Left colon (tissue), 2 donors: ENCODE results near the gene POC1A. TPM values are rescaled to one million over a fixed set of nuclear protein-coding genes. Genes with fewer than 3 reads are reported as not detected.

Experiments used
- ATAC-seq: fragments of 200-7000 bp; cut with Tn5 transposase; one replicate; pipeline ENCODE4 v1.9.1; 2020; ENCODE audit warnings: mild to moderate bottlenecking, moderate library complexity
- DNase-seq, 2 donors: peaks; one replicate each; pipeline ENCODE4 v3.0.0-alpha.2; 2020
- intact Hi-C, 2 donors: fragments of 100-400 bp; cut with DNase I in 1 of 2; cut with micrococcal nuclease in 1 of 2; formaldehyde crosslinking; loops; one replicate each; pipeline versions ENCODE4 v1.11.2 to v1.14.0; 2022; cut with DNase I, micrococcal nuclease
- total RNA-seq, 2 donors: library from RNA; stranded (reverse); fragmentation: NEBNext Ultra II Directional; extraction: Animal tissue kit (Norgen Biotek cat#: 25700); gene quantifications; one replicate each; pipeline ENCODE4 v1.2.1, GENCODE V29; 2021
- donor health status: DM: no; HTN: no; CAD: no.
- donor health status: DM: yes; HTN: yes; CAD: no.

The POC1A gene
- total RNA-seq, 2 donors from 2014 or later: 4.3 to 7.4 TPM

DNA sequence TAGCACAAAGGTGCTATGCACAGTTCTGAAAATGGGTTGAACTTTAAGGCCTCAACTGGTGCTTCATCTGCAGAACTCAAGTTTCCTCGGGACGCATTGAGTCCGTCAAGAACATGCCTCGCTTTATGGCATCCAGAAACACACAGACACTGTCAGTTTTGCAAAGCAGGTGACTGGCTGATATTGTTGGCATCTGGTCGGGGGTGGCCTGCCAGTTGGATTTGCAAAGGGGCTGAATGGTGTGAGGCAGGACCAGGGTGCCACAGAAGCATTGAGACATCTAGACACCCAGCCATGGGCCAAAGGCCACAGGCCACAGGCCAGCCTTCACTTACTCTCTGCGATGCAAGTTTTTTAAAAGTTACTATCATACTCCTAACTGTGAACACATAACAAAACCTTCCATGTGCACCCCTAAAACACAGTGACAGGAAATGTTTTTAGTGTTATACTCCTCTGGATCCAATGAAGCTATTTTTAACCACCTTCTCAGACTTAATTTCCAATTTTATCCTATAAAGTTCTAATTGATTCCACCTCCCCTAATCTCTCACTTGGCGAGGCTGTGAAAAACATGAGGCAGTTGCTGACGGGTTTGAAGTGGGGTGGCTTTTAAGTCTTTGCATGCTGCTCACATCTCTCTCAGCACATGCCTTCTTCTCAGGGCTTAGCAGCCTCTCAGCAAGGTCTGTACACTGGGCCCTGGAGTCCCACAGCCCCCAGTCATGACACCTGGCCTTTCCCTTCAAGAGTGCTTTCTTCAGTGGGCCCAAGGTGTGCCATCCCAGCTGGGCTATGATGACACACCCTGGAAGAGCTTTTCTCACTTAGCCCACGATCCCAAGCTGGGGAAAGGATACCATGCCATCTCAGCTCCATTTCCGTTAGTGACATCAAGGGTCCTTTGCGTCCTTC lies 59.4 kb downstream of the POC1A start:
- ATAC-seq: no peak
- intact Hi-C loops: no loop called here
- no peak for DNase-seq

DNA sequence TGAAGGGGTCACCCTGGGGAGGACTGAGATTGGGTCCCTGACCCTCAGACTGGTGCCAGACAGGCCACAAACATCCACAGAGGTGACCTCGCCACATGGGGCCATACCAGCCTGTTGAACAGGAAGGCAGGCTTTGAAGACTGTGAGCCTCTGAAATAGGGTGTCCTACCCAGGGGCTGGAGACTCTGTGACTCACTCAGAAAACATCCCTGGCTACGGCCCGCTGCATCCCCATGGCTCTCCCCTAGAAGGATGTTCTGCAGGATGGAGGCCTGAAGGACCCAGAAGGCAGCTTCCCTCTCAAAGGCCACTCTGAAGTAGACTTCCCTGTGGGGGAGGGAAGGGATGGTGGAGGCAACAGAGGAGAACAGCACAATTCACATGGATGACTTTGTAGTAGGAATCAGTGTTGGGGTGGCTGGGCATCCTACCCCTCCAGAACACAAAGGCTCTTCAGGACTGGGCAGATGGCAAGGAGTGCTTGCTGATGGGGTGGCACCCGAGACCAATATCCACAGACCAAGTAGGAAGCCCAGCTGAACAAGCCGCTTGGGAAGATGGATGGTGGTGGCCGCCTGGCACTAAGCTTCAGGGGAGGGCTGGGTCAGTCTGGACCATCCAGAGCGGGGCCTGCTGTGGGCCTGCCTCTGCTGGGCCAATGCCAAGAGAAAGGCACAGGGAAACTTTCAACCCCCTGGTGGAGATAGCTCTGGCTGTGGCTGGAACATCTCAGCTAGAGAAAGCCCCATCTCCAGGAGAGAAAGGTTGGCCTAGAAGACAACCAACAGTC lies 60.3 kb downstream of the POC1A start:
- ATAC-seq (no peak), DNase-seq (no peak)
- intact Hi-C loops: no loop called here

DNA sequence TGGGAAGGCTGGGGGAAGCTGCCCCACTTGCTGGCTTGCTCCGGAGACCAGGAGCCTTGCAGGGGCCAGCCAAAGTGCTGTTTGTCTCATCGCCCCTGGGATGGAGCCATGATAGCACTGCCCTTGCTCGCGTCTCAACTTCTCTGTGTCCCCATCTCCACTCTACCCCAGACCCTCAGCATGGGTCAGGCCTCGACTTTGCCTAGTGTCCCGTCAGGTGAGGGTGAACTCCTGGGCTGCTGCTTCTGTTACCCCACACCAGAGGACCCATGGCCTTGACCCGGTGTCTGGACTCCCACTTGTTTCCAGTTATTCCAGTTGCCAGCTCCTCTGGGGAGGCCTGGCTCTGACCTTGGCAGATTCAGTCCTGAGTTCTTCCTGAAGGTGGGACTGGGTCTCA lies 61.3 kb downstream of the POC1A start:
- ATAC-seq: no peak

DNA sequence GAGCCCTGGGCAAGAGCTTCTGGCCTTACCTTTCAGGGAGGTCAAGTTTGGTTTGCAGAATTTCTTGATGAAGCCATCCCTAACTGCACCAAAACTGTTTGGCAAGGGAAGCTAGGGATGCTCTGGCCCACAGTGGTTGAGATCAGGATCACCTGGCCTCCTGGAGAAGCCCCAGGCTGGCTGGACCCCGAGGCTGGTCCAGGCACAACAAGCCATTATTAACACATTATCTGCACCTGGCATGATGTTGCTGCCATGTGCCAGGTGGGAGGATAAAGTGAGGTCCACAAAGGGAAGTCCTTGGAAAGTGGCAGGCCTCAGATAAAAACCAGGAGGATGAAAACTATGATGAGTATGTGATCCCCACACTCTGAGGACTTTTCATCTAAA lies 62.0 kb downstream of the POC1A start:
- DNase-seq: no peak
- ATAC-seq: no peak
- intact Hi-C loops: no loop called here

More for the DNA sequence above, 61.3 kb downstream of the POC1A start:
- DNase-seq: no peak
- intact Hi-C loops: no loop called here

GRCh38 chr3:52091586-52092270 lies 62.5 kb downstream of the POC1A start:
- ATAC-seq (no peak), DNase-seq (no peak)
- intact Hi-C loops: no loop called here

DNA sequence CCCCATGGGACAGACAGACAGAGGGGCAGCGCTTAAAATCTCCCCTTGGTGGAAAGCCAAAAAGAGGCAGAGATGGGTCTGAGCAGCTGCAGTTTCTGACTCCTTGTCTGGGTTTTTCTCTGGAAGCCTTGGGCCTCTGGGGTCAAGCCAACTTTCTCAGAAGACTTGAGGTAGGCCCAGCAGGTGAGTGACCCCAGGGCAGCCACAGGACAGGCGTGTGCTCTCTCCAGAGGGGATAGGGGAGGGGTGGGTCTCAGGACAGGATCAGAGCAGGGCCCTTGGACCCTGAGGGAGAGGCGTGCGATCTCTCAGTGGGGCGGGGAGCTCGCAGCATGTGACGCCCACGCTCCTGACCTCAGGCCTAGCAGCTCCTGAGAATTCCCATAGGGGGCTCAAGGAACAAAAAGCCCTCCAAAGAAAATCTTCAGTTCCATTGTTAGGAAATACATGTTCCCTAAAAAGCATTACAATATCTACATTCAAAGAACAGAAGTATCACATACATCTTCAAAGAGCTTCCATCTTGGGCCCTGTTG lies 63.2 kb downstream of the POC1A start:
- intact Hi-C loops: no loop called here
- no peak for ATAC-seq

GRCh38 chr3:52090131-52090932 lies 63.9 kb downstream of the POC1A start:
- no peak for ATAC-seq
- intact Hi-C loops: no loop called here
- no peak for DNase-seq

More for the DNA sequence above, 63.2 kb downstream of the POC1A start:
- no peak for DNase-seq

DNA sequence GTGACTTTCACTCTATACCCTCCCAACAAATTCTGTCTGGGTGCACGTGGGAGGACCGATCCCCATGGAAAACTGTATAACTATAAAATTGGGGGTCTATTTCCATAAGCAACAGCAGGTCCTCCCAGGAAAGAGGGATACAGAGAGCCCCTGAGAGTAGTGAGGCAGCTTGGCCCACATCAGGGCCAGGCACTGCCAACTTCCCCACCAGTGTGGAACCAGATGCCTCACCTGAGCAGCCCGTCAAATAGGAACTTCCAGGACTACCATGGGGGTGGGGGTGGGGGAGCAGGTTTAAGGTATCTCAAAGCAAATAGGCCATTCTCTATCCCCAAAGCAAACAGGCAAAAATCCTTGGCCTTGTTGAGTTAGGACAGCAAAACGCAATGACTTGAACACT lies 64.5 kb downstream of the POC1A start:
- DNase-seq (no peak), ATAC-seq (no peak)
- intact Hi-C loops: no loop called here

DNA sequence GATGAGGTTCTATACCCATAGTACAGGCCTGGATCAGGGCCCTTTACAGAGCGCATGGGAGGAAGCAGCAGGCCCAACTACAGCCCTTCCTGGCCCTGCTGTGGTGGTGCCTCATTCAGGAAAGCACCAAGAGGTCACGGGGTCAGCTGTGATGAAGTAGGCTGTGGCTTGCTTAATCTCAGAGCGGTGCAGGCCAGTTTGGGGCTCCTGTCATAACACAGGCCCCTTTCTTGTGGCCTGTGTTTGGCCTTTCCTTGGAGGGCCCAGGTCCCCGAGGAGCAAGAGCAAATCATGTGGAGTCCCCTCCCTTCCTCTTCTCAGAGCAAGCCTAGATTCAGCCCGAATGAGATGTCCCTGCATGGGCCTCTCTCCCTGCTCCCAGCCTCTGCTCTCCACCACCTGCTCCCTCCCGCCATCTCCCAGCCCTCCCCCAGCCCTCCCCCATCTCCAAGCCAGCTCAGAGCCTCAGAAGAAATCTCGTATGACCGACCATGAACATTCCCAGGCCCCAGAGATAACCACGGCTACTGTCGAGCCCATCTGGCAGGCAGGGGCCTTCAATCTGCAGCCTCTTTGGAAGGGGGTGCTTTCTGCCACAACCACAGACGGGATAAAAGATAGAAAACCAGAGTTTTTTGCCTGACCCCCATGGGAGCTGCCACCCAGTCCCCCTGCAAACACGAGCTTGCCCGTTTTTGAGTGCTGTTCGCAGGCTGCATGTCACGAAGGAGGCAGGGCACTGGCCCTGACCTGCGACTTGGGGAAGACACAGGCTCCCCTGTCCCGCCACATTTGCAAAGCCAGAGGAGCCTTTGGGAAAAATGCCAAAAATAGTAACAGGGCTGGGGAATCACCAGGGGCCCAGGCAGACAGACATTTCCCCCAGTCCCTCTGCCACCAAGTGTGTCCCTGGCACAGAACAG lies 65.5 kb downstream of the POC1A start:
- DNase-seq: no peak
- no peak for ATAC-seq
- intact Hi-C loops: no loop called here

DNA sequence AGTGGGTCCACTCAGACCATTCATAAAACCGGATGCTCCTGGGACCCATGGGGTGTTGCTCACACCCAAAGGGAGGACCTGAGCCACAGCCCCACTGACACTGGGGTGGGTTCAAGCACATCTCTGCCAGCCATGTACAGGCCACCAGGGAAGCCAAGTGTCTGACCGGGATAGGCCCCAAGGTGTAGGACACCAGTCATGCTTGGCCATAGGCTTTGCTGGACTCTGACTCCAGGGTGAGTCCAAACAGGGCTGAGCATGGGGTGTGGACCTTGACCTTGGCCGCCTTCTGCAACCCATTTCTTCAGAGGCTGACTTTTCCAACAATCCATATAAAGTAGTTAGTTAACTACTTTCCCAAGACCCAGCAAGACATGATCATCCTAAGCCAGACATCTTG lies 66.5 kb downstream of the POC1A start:
- intact Hi-C loops: no loop called here
- ATAC-seq (peak; percentile 82), DNase-seq (no peak)

DNA sequence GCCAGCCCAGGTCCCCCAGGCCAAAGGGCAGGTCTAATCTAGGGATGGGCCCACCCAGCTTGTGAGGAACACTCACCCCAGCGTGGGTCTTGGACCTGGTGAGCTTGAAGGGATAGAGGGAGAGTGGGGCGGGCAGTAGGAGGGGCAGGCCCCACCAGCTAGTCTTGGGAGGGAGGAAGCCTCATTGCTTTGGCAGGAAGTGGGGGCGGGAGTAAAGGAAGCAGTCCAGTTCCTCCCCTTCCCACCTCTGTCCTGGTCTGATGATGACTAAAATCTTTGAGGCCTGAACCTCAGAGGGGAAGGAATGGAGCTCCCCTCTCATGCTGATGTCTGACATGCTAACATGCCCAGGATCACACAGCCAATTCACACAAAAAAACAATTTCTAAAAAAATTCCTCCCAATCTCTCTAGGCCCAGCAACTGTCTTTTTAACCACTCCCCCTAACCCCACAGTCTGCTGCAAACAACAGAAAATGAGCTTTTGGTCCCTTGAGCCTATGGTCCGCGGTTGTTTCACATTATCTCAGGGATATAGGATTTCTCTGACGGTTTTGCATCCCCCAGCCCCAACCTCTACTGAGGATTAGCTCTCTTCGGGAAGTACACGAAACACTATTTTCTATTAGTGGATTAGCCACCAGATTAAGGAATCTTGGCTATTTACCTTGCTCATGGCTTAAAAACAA lies 67.1 kb downstream of the POC1A start:
- intact Hi-C loops: no loop called here
- ATAC-seq (no peak), DNase-seq (no peak)

GRCh38 chr3:52086461-52086860 lies 67.8 kb downstream of the POC1A start:
- intact Hi-C loops: no loop called here
- no peak for DNase-seq
- ATAC-seq: no peak

- no peak for DNase-seq
- ATAC-seq: no peak
- intact Hi-C loops: no loop called here
Measured at GRCh38 chr3:52085681-52086282, 68.4 kb downstream of the POC1A start.

GRCh38 chr3:52084954-52085680 lies 69.1 kb downstream of the POC1A start:
- intact Hi-C loops: no loop called here
- DNase-seq: no peak
- no peak for ATAC-seq

- ATAC-seq (no peak), DNase-seq (no peak)
- intact Hi-C loops: no loop called here
Measured at GRCh38 chr3:52084216-52084945, 69.8 kb downstream of the POC1A start.
